A204.1 (cell line): Measurements from ENCODE around the gene IGFBP3.

Experiments
- FAIRE-seq: peaks from 2 replicates; lab custom pipeline; 2012; peaks lifted over from hg19 to GRCh38; lab: Jason Lieb, UNC

Gene IGFBP3

GRCh38 chr7:45872116-45873034, 48.7 kb downstream of the IGFBP3 start:
- no peak for FAIRE-seq

GRCh38 chr7:45869426-45869825, 51.6 kb downstream of the IGFBP3 start:
- FAIRE-seq: no peak

- no peak for FAIRE-seq
These were observed 53.6 kb downstream of the IGFBP3 start for GRCh38 chr7:45867471-45867870.

DNA sequence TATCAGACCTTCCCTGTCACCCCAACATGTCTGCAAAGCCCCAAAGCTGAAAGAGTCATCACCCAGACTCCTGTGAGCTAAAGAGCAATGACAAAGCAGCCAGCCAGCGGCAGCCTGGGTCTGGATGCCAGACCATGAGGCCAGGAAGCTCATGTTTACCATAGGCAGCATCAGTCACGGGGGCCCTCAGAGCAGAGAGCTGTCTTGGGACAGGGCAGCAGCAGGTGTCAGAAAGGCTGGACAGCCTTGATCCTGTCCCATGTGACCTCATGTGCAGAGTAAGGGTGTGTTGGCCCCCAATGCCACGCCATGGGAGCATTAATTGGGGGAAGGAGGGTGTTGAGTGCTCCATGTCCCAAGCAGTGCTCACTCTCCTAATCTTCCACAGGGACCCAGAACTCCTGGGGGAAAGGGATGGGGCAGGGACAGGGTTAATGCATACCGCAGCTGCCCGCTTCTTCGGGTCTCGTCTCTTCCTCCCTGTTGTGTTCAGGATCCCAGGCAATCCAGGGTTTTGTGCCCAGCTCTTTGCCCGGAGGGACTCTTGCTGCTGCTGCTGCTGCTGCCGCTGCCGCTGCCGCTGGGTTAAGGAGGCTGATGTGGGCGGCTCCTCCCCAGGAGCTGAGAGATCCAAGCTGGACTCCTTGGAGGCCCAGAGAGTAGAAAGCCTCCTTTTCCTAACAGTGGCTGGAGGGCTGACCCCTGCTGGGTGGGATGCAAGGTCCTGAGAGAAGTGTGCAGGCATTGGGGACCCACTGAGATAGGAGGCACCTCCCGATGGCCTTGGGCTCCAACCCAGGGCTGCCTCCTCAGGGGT, 55.3 kb downstream of the IGFBP3 start:
- no peak for FAIRE-seq

- FAIRE-seq: no peak
These were observed 57.4 kb downstream of the IGFBP3 start for GRCh38 chr7:45863715-45864114.
